Ascending aorta (tissue), 2 donors: Measurements from ENCODE around the gene RGS4. TPM values are rescaled to one million over a fixed set of nuclear protein-coding genes. Genes with fewer than 3 reads are reported as not detected.
A peak's percentile ranks its signal among the peaks of the same experiment; 100 is the strongest.

Experiments
- DNase-seq, 2 donors: peaks; one replicate each; pipeline ENCODE4 v3.0.0-alpha.2; 2019; ENCODE audit warnings: low spot score in 2 of 2
- H3K27ac ChIP-seq, 2 donors: fragments of 200-600 bp; sonication (generic); one replicate each; pipeline ENCODE4 v1.5.1; 2016 to 2017; ENCODE audit warnings: mild to moderate bottlenecking in 1 of 2
- H3K27me3 ChIP-seq: fragments of 200-600 bp; sonication (generic); one replicate; pipeline ENCODE4 v1.5.1; 2017
- H3K36me3 ChIP-seq, 2 donors: fragments of 200-600 bp; sonication (generic); one replicate each; pipeline ENCODE4 v1.5.1; 2016
- H3K4me1 ChIP-seq, 2 donors: fragments of 200-600 bp; sonication (generic); one replicate each; pipeline ENCODE4 v1.5.1; 2016 to 2017; ENCODE audit warnings: mild to moderate bottlenecking in 1 of 2
- H3K4me3 ChIP-seq, 2 donors: fragments of 200-600 bp; sonication (generic); one replicate each; pipeline ENCODE4 v1.5.1; 2016 to 2017; ENCODE audit warnings: mild to moderate bottlenecking in 1 of 2
- H3K9me3 ChIP-seq, 2 donors: fragments of 200-600 bp; sonication (generic); one replicate each; pipeline ENCODE4 v1.5.1; 2016
- CTCF ChIP-seq, 3 experiments: fragments of 200-600 bp in 2 of 3; fragments of 450-650 bp in 1 of 3; sonication (generic) in 2 of 3; IDR thresholded peaks; one replicate each; pipeline ENCODE4 v1.5.1; 2016 to 2019; ENCODE audit warnings: antibody characterized with exemption in 3 of 3, mild to moderate bottlenecking in 1 of 3, moderate library complexity in 1 of 3
- intact Hi-C: fragments of 100-400 bp; cut with DNase I; formaldehyde crosslinking; loops from one replicate; pipeline ENCODE4 v1.15.1; 2023
- total RNA-seq: library from RNA; depleted of rRNA; stranded (reverse); fragments of >200 nt; gene quantifications from one replicate; pipeline ENCODE4 v1.1.0, GENCODE V29; 2016

The RGS4 gene
- total RNA-seq, 1 donor from 2014 or later, result 57.5 TPM

GRCh38 chr1:163102590-163102989, 33.4 kb downstream of the RGS4 start:
- H3K27ac ChIP-seq, result no peak overlapping the region
- peaks cover 0 to 24% of the 10 kb centered on the region in 2 donors for H3K4me1 ChIP-seq
- no peak for DNase-seq
- intact Hi-C loops, result no loop called here
- no peak for TF ChIP-seq CTCF (IDR thresholded peaks at IDR 0.05)
- no peak overlapping the region for H3K4me3 ChIP-seq
- H3K36me3 ChIP-seq, result no peaks in the 10 kb centered on the region
- H3K27me3 ChIP-seq, result no peaks in the 10 kb centered on the region
- H3K9me3 ChIP-seq, result no peaks in the 10 kb centered on the region

GRCh38 chr1:163104385-163105099, 35.4 kb downstream of the RGS4 start:
- Histone ChIP-seq H3K27me3 (no peaks in the 10 kb centered on the region), H3K36me3 (no peaks in the 10 kb centered on the region), H3K4me1 (peaks cover 0 to 24% of the 10 kb centered on the region in 2 donors), H3K9me3 (no peaks in the 10 kb centered on the region), H3K4me3 (no peak overlapping the region), H3K27ac (peak overlapping the region; percentile 53 to 57)
- TF ChIP-seq CTCF (IDR thresholded peaks at IDR 0.05), result no peak
- intact Hi-C loops, result no loop called here
- DNase-seq, result no peak

- H3K4me3 ChIP-seq, result no peak overlapping the region
- H3K27ac ChIP-seq, result peak overlapping the region; percentile 57 to 63
- intact Hi-C loops, result no loop called here
- TF ChIP-seq CTCF (IDR thresholded peaks at IDR 0.05), result no peak
- no peak for DNase-seq
- no peaks in the 10 kb centered on the region for H3K36me3 ChIP-seq
- no peaks in the 10 kb centered on the region for H3K27me3 ChIP-seq
- H3K4me1 ChIP-seq, result peaks cover 0 to 24% of the 10 kb centered on the region in 2 donors
- H3K9me3 ChIP-seq, result no peaks in the 10 kb centered on the region
Measured at GRCh38 chr1:163106364-163106987, 37.3 kb downstream of the RGS4 start.

- no peak for TF ChIP-seq CTCF (IDR thresholded peaks at IDR 0.05)
- Histone ChIP-seq H3K36me3 (no peaks in the 10 kb centered on the region), H3K27me3 (no peaks in the 10 kb centered on the region), H3K27ac (no peak overlapping the region), H3K4me3 (no peak overlapping the region), H3K9me3 (no peaks in the 10 kb centered on the region), H3K4me1 (peaks cover 0 to 24% of the 10 kb centered on the region in 2 donors)
- intact Hi-C loops, result no loop called here
- DNase-seq, result no peak
Measured at GRCh38 chr1:163107655-163108054, 38.5 kb downstream of the RGS4 start.

- intact Hi-C loops, result no loop called here
- Histone ChIP-seq H3K27ac (no peak overlapping the region), H3K9me3 (no peaks in the 10 kb centered on the region), H3K36me3 (no peaks in the 10 kb centered on the region), H3K27me3 (no peaks in the 10 kb centered on the region), H3K4me3 (no peak overlapping the region), H3K4me1 (no peaks in the 10 kb centered on the region)
- DNase-seq, result no peak
- no peak for TF ChIP-seq CTCF (IDR thresholded peaks at IDR 0.05)
Measured at GRCh38 chr1:163115887-163116286, 46.7 kb downstream of the RGS4 start.
